Hypothalamus (tissue), 51 donors: ENCODE results near the gene ATP8A2.

Source experiments
- DNase-seq, 51 donors: peaks; one replicate each; lab custom pipeline; 2025; lab: John Stamatoyannopoulos, UW

The ATP8A2 gene

DNA sequence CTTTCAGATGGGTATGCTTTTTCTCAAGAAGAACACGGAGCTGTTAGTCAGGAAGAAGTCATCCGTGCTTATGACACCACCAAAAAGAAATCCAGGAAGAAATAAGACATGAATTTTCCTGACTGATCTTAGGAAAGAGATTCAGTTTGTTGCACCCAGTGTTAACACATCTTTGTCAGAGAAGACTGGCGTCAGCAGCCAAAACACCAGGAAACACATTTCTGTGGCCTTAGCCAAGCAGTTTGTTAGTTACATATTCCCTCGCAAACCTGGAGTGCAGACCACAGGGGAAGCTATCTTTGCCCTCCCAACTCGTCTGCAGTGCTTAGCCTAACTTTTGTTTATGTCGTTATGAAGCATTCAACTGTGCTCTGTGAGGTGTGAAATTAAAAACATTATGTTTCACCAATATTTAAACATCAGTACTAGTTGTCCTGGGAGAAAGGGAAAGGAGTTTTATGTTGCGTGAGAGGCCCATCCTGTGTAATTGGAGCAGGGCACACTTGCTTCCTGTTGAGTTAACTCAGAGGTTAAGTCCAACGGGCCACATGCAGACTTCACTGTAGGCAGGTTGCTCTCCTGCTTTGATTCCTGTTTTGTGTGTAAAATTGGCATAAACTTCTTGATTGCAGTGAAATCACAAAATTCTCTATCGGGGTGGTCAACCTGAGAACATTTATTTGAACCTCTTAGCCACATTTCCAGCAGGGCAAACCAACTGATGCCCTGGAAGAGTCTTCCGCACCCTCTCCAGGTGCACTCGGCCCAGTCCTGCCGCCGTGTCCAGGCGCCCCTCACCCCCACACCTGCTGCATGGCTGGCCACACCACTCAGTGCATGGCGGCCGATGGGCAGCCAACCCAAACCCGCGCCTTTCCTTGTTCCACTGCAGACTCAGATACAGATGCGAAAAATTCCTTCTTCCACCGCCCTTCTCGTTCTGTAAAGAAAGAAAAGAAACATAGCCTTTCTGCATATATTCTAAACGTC lies 648.4 kb downstream of the ATP8A2 start:
- DNase-seq, result no peak

DNA sequence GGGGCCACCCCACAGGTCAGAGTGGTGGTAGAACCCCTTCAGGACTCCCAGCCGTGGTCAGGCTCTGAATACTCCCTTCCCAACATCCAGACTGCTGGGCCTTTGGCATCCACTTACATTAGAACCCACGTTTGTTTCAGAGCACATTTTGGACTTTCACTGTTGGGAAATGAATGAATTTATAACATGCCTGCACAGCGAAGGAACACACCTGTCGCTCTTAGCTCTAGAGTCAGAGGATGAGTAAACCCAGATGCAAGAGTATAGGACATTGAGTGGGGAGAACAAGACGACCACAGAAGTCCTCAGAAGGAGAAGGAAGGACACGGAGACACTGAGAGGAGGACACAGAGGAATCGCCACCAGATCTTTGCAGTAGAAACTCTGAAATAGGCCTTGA lies 649.1 kb downstream of the ATP8A2 start:
- no peak for DNase-seq

DNA sequence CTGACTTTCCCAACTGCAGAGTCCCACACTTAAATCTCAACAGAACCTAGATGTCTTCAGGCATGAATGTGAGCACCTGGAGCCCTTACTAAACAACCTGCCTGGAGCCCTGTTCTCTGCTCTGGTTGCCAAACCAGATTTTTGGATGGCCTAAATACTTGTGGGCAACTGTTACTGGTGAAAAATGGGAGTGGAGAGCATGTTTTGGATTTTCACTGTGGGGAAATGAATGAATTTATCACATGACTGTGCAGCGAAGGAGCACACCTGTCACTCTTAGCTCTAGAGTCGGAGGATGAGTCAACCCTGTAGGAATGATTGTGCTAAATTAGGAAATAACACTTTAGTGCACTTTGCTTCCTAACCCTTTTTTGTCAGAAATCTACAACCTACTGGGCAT lies 649.7 kb downstream of the ATP8A2 start:
- peak in 1 of 51 donors; percentile 16 for DNase-seq

DNA sequence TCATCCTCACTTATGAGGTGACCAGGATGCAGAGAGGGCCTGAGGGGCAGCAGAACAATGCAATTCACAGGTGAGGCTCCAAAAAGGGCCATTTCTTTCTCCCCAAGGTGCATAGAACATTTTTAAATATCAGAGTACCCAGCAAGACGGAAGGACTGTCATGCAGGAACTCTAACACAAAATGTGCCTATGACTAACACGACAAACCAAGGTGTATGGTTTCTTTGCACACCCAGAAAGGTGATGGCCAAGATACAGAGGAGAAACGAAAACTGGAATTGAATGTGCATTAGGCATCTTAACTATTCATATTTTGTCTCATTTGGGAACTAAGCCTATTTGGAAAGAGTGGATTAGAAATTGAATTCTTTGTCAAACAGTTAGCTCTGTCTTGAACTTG lies 650.2 kb downstream of the ATP8A2 start:
- no peak for DNase-seq

DNA sequence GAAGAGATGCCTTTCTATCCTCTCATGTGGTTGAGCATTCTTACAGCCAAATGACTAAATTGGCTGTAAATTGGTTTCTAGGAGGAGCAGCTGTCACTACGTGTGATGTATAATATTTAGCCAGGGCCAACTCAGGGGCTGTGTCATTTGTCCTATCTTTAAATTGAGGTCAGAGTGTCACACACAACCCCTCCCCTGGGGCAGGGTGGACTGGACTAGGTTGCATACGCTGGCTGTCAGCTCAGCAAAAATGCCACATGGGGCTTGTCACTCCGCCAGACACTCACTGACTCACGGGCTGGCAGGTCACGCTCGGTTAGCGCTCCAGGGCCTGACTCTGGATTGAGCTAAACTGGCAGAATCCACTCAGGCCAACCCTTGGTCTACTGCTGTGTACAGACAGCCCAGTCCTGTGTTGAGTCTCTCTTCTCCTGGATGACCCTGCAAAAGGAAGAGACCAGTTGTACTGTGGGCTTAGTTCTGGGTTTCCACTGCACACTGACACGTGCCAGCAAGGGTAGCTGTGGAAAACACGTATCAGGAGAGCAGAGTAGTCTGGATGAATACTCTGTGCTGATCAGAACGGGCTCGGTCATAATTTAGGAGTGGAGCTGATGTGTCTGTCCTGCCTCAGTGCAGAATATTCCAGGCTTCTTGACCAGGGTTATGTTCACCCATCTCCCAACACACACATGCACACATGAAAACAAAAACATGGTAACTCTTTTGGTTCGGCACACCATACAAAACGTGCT lies 650.9 kb downstream of the ATP8A2 start:
- peak in 3 of 51 donors; percentile 3 to 34 (median 15) for DNase-seq

DNA sequence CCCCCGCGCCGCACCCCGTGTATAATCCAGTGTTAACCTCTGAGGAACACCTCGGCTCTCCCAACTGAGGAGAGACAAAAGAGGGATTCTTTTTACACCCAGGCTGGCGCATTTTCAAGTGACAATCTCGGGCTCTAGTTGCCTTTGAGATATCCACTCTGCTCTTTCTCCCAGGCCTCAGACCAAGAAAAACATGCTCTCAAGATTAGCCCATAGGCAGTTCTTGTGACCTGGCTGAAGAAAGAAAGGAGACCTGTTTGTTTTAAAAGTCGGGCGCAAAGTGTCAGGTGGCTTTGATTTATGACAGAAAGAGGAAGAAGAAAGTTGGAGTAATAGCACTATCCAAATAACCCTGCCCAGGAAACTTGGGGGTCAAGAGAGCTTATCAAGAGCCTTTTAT lies 652.8 kb downstream of the ATP8A2 start:
- no peak for DNase-seq

DNA sequence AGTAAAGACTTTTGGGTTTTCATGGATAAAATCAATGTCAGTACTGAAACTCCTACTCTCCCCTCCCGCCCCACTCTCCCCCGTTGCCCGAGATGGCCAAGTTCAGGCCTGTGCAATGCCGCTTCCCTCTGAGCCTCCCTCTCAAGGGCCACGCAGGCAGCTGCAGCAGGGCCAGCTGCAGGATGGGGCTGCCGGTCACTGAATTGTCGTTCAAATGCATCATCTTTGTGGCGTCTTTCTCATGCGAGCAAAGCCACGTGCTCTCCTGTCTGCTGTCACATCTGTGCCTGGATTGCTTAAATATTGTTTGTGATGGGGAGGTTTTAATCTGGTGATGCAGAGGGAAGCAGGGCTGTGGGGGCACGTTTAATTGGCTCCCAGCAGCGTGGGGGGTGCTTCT lies 653.4 kb downstream of the ATP8A2 start:
- DNase-seq, result peak in 14 of 51 donors; percentile 14 to 62 (median 25)

DNA sequence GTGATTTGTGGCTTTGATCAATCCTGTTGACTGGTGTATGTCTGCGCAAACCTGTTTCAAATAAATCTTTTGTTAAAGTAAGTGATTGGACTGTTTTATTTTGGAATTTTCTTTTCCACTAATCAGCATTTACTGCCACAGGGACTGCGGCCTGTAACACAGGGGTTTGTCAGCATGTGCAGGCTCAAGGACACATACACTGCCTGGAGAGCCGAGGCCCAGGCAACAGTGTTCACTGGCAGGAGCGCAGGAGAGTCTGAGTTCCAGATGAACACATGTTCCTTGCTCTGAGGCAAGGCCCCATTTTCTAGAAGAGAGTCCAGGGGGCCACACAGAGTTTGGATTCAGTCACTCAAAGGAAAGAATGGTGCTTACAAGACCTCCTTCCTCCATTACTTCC lies 654.0 kb downstream of the ATP8A2 start:
- DNase-seq, result no peak

DNA sequence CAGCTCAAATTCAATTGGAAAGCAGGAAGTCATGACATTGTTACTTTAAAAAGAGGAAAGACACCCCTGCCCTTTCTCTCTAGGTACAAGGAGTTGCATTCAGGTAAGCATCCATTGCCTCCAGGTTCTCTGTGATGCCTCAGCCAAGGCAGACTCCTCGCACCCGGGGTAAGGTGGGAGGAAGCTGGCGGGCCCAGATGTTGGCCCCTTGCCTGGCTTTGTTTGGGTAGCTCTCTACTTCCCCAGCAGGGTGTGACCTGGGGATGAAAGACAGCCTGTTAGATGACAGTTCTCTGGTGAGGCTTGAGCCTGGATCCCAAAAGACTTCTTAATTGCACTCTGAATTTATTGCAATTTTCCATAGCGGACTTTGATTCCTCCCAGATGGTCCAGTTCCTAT lies 654.4 kb downstream of the ATP8A2 start:
- DNase-seq, result no peak

DNA sequence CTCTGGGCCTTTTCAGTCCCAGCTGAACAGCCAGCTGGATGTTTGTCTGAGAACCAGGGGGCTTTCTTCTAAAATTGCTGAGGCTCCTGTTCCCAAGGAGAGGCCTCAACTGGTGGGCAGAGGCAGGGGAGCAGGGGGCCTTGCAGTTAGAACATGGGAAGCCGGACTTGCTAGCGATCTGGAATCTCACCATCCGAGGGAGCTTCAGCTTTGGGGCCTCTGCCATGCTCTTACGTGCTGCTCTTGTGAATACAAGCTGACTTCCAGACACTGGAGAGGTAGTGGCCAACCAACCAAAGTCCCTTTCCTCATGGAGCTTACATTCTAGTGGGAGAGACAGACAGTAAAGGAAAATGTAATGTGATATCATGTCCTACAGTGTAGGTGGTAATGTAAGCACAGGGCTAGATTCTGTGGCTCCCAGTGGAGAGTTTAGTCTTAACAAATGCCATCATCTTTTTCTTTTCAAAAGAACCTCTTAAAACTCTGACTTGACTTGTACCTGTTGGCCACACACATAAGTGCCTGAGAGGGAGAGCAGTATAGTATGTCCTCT lies 657.9 kb downstream of the ATP8A2 start:
- no peak for DNase-seq

DNA sequence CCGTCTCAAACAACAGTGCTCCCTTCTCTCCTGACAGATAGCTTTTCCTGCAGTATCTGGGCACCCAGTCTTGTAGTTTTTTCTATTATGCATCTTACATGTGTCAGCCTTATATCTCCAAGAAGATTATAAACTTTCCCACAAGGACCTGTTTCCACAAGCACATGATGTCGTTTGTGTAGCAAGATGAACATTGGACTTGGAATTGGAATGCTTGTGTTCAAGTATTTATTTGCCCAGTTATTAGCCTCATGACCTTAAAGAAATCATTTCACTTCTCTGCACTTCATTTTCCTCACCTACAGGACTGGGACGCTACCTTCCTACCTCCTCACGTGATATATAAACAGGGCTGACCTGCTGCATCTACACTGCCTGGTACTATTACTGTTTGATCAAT lies 658.6 kb downstream of the ATP8A2 start:
- no peak for DNase-seq

DNA sequence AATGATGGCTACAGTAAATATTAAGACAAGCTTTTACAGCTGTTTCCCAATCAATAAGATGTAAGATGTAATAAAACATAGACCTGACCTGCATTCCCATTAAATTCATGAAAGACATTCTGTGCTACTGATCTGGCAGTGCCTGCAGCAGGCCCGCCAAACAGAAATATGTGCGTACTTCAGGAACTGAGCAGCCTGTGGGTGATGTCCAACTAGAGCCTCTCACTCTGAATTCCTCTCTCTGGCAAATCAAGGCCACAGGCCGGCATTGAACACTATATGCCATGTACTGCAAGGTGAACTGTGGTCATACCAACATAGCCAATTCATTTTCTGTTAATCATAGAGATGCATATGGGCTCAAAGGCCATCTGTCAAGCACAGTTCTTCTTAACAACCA lies 662.2 kb downstream of the ATP8A2 start:
- no peak for DNase-seq

DNA sequence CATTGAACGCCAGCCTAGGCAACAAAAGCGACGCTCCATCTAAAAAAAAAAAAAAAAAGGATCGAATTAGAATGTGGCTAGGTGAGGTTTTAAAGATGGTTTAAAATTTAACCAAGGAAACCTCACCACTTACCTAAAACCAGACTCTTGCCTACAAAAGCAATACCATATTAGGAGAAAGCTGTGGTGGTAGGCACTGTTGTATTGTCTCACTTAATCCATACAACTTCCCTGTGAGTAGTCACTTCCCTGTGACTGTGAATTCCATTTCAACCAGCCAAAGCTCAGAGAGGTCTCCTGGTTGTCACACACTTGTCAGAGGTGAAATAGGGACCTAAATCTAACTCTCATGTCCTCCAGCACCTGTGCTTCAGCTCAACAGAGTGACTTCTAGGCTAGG lies 664.6 kb downstream of the ATP8A2 start:
- no peak for DNase-seq

DNA sequence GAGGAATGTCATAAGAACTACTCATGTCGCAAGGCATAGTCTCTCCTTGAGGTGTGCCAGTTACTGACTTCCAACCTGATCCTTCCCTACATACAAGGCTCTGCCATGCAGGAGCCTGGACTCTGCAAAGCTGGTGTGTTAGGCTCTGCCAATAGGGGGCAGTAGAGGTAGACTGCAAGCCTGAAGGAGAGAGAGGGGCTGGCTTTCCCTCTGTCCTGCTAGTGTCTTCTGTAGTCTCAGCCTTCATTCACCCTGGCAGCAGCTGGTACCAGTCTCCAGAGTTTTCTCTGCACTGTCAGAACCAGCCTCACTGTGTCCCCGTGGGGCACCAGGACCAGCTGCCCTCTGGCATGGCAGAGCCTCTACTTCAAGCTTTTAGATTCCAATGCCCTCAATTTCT lies 665.5 kb downstream of the ATP8A2 start:
- peak in 29 of 51 donors; percentile 9 to 80 (median 55) for DNase-seq

DNA sequence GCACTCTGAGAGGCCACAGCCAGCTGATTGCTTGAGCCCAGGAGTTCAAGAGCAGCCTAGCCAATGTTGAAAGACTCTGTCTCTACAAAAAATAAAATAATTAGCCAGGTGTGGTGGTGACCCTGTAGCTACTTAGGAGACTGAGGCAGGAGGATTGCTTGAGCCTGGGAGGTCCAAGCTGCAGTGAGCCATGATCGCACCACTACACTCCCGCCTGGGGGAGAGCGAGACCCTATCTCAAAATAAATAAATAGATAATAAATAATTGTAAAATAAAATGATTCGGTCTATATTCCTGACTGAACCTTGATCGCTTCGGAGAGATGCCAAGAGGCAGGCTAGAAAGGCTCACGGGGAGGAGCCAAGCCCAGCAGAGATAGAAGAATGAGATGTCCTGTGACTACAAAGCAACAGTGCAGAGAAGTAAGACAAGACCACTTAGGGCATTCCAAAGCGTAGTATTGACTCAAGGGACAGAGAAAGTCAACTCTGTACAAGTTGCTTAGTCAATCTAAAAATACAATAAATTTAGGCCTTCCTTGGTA lies 667.2 kb downstream of the ATP8A2 start:
- no peak for DNase-seq

DNA sequence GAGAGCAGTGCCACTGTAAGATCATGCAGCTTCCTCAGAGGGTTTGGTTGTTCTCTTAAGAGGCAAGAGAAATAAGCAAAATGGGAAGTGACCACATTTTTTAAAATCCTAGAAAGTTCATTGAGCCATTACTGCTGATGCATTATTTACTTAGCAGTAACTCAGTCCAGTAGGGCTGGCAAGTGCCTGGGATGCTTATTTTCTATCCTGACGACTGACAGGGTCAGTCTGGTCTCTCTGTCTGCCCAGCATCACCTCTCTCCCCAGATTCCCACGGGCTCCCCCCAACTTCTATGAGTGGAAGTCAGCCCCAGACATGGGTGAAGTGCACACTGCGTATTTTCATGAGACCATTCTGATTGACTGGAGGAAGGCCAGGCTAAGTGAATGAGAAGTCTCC lies 669.7 kb downstream of the ATP8A2 start:
- no peak for DNase-seq

DNA sequence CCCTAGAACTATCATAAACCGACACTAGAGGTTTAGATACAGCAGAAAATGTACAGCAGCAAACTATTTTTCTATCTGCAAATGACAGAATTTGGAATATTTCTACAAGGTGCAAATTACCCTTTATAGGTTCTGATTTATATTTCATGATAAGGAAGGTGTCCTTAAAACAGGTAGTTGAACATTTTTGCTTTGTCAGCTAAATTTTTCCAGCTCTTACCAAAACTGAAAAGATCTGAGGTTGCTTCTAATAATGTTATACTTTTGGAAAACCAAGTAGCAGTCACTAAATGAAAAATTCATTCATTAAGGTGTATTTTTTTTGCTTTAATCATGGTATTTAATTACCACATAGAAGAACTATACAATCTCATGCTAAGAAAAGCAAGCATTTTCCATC lies 671.0 kb downstream of the ATP8A2 start:
- DNase-seq, result no peak

DNA sequence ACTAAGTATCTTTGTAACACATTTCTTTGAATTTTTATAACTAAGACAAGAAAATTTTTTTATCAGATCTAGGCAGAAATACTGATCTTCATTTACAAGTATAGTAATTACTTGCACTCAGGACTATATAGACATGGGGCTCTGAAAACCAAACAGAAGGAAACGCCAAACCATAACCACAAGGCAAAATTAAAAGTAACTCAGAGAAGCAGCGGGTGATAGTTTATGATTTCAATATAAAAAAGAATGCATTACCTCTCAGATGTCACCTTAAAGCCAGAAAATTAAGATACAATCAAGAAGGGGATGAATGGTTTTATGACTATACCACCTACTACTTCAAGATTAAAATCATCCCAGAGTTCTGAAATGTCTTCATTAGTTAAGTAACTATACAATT lies 673.4 kb downstream of the ATP8A2 start:
- DNase-seq, result no peak

DNA sequence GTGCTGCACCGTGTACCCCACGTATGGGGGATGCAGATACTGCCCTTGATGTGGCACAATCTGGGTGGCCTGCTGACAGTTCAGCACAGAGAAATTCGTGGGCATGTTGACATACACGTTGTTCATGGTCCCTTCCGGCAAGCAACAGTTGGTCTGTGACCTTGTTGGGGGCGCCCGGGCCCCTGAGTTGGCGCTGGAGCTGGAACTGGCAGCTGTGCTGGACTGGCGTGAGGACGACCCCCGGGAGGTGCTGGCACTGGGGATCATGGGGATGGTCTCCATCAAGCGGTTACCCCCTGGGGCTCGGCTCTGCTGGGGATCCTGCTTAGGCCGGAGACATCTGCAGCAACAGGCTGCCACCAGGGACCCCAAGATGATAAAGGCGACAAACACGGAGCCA lies 674.9 kb downstream of the ATP8A2 start:
- no peak for DNase-seq

DNA sequence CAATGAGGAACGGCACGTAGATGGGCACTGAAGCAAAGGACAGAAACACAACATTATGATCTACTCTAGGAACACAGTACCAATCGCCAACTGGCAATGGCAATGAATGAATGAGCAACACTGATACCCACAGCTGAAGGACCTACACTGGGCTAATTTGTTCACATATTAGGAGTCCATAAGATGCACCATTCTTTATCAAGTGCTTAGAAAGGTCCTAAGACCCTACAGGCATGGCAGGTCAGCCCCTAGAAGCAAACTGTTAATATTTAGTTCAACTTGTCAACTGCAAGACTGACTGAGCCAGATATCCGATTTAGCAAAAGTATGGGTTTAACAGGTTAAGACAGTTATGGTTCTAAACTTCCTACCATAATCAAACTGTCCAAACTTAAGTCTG lies 675.3 kb downstream of the ATP8A2 start:
- no peak for DNase-seq

DNA sequence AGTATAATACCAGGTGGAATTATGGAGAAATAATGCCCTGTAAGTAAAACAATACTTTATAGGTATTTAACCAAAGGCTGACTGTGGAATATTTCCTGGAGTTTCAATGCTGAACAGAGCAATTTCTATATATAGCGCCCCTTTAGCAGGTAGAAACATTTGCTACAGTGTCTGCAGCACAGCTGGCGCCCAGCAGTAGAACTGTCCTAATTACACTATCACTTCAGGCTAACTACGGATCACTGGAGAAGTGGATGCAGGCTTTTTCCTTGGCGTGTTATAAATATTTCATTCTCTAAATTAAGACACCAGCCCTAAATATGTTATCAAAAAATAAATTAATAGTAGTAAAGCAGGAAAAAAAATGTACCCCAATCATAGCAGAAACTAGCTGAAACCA lies 677.0 kb downstream of the ATP8A2 start:
- DNase-seq, result no peak
